CD14-positive monocyte (primary cell): ENCODE measurements around the gene SLC35F6. TPM values are rescaled to one million over a fixed set of nuclear protein-coding genes. Genes with fewer than 3 reads are reported as not detected.
"Not testable (repeated sequence)": the region's sequence is repeated elsewhere in the genome, so short reads cannot be mapped to it uniquely, and the experiment has no call there.

Experiments
- DNase-seq, 3 donors: peaks; one replicate each; pipeline ENCODE4 v3.0.0-alpha.2; 2011 to 2022
- H2AFZ ChIP-seq: 2 replicates; pipeline ENCODE4 v1.6.0; 2012; ENCODE audit warnings: mild to moderate bottlenecking, low read depth, low read length, inconsistent platforms; ENCODE audit not compliant: insufficient read depth, poor library complexity, severe bottlenecking
- H3K27ac ChIP-seq, 2 donors: 1 replicate in 1 of 2; 2 replicates in 1 of 2; pipeline ENCODE4 v1.5.1; 2012 to 2013; ENCODE audit warnings: low read length in 2 of 2, control low read depth in 1 of 2, inconsistent platforms in 1 of 2, low read depth in 1 of 2, mild to moderate bottlenecking in 1 of 2
- H3K27me3 ChIP-seq, 2 donors: one replicate each; pipeline versions ENCODE4 v1.6.0 to v1.6.1; 2011 to 2013; ENCODE audit warnings: low read length in 2 of 2; ENCODE audit not compliant: control insufficient read depth in 2 of 2, insufficient read depth in 2 of 2
- H3K36me3 ChIP-seq, 2 donors: replicated peaks in 1 of 2; 1 replicate in 1 of 2; 2 replicates in 1 of 2; pipeline versions ENCODE4 v1.5.1 to v1.6.1; 2012 to 2013; ENCODE audit warnings: low read length in 2 of 2, control low read depth in 1 of 2, inconsistent platforms in 1 of 2, mild to moderate bottlenecking in 1 of 2; ENCODE audit not compliant: insufficient read depth in 2 of 2, control insufficient read depth in 1 of 2
- H3K4me1 ChIP-seq, 2 donors: 1 replicate in 1 of 2; 2 replicates in 1 of 2; pipeline versions ENCODE4 v1.5.1 to v1.6.1; 2012 to 2013; ENCODE audit warnings: low read length in 2 of 2, control low read depth in 1 of 2, inconsistent platforms in 1 of 2, mild to moderate bottlenecking in 1 of 2, moderate library complexity in 1 of 2; ENCODE audit not compliant: insufficient read depth in 2 of 2, control insufficient read depth in 1 of 2
- H3K4me2 ChIP-seq: replicated peaks from 2 replicates; pipeline ENCODE3; 2012; ENCODE audit warnings: low read length, moderate library complexity, mild to moderate bottlenecking; ENCODE audit not compliant: poor library complexity, severe bottlenecking; ENCODE audit errors: extremely low read depth
- H3K4me3 ChIP-seq, 3 experiments: fragments of 200-600 bp in 1 of 3; sonication (generic) in 1 of 3; replicated peaks in 1 of 3; 1 replicate in 2 of 3; 2 replicates in 1 of 3; pipeline ENCODE4 v1.5.1; 2011 to 2013; ENCODE audit warnings: low read length in 3 of 3, mild to moderate bottlenecking in 3 of 3, control low read depth in 2 of 3, low read depth in 2 of 3, inconsistent platforms in 1 of 3, moderate library complexity in 1 of 3
- H3K79me2 ChIP-seq: 2 replicates; pipeline ENCODE4 v1.6.0; 2012; ENCODE audit warnings: mild to moderate bottlenecking, control low read depth, inconsistent platforms, low read length, moderate library complexity; ENCODE audit not compliant: insufficient read depth
- H3K9ac ChIP-seq: 2 replicates; pipeline ENCODE4 v1.6.0; 2017; ENCODE audit warnings: low read length, mild to moderate bottlenecking; ENCODE audit not compliant: insufficient read depth, poor library complexity, severe bottlenecking
- H3K9me3 ChIP-seq, 2 donors: replicated peaks in 1 of 2; 1 replicate in 1 of 2; 2 replicates in 1 of 2; pipeline versions ENCODE4 v1.5.1 to v1.6.1; 2012 to 2013; ENCODE audit warnings: low read length in 2 of 2, control low read depth in 1 of 2; ENCODE audit not compliant: control insufficient read depth in 1 of 2, insufficient read depth in 1 of 2
- H4K20me1 ChIP-seq: 2 replicates; pipeline ENCODE4 v1.6.0; 2012; ENCODE audit warnings: mild to moderate bottlenecking, low read length, control low read depth, moderate library complexity; ENCODE audit not compliant: insufficient read depth
- H3K27ac Mint-ChIP-seq, 7 donors: one replicate each; pipeline ENCODE4 v1.8.0; 2020; ENCODE audit warnings: mild to moderate bottlenecking in 7 of 7, mixed read lengths in 7 of 7, moderate library complexity in 6 of 7, inconsistent platforms in 2 of 7
- H3K27me3 Mint-ChIP-seq, 3 donors: one replicate each; pipeline ENCODE4 v1.8.0; 2021 to 2022; ENCODE audit warnings: low read depth in 3 of 3, mild to moderate bottlenecking in 3 of 3, mixed read lengths in 3 of 3, moderate library complexity in 3 of 3, inconsistent platforms in 1 of 3
- H3K36me3 Mint-ChIP-seq, 2 donors: one replicate each; pipeline ENCODE4 v1.8.0; 2020; ENCODE audit warnings: mixed read lengths in 2 of 2, inconsistent platforms in 1 of 2, mild to moderate bottlenecking in 1 of 2
- H3K4me1 Mint-ChIP-seq: one replicate; pipeline ENCODE4 v1.8.0; 2020; ENCODE audit warnings: mild to moderate bottlenecking, mixed read lengths
- H3K4me3 Mint-ChIP-seq, 2 donors: one replicate each; pipeline ENCODE4 v1.8.0; 2020; ENCODE audit warnings: mild to moderate bottlenecking in 2 of 2, mixed read lengths in 2 of 2, moderate library complexity in 1 of 2
- H3K9me3 Mint-ChIP-seq, 7 donors: one replicate each; pipeline ENCODE4 v1.8.0; 2020 to 2022; ENCODE audit warnings: mixed read lengths in 7 of 7, mild to moderate bottlenecking in 6 of 7, moderate library complexity in 6 of 7, inconsistent platforms in 2 of 7
- CTCF ChIP-seq: fragments of 200-600 bp; IDR thresholded peaks from one replicate; pipeline ENCODE4 v1.8.0; 2022; ENCODE audit warnings: antibody characterized with exemption, mild to moderate bottlenecking
- WGBS: methylation state at CpG from one replicate; pipeline ENCODE4 v1.1.5; 2013; ENCODE audit warnings: missing lambda C conversion rate; ENCODE audit not compliant: insufficient coverage; 5-methylcytosine and 5-hydroxymethylcytosine counted together
- intact Hi-C, 2 donors: fragments of 100-400 bp; cut with micrococcal nuclease; formaldehyde crosslinking; loops; one replicate each; pipeline versions ENCODE4 v1.15.0 to v1.15.1; 2023
- polyA plus RNA-seq, 3 donors: library from polyadenylated mRNA; depleted of rRNA in 1 of 3; unstranded in 2 of 3; stranded (reverse) in 1 of 3; fragments of 300-500 nt in 2 of 3; fragments of >200 nt in 1 of 3; fragmentation: Illumina TruSeq in 2 of 3; gene quantifications; 1 replicate in 2 of 3; 2 replicates in 1 of 3; pipeline ENCODE4 v1.2.3, GENCODE V29; 2012 to 2021

SLC35F6 gene
- polyA plus RNA-seq, 3 donors, result 11.3 to 22.2 (median 15.1) TPM

- Mint-ChIP-seq H3K4me3 (no peak overlapping the region), H3K4me1 (peaks cover 10% of the 10 kb centered on the region), H3K27me3 (peaks cover 9 to 27% (median 15%) of the 10 kb centered on the region in 3 donors), H3K36me3 (no peaks in the 10 kb centered on the region), H3K9me3 (peaks cover 0 to 7% (median 5%) of the 10 kb centered on the region in 7 donors), H3K27ac (no peak overlapping the region)
- intact Hi-C loops, result no loop called here
- no peak overlapping the region for H2AFZ ChIP-seq
- H4K20me1 ChIP-seq, result no peaks in the 10 kb centered on the region
- H3K4me3 ChIP-seq, result no peak overlapping the region
- TF ChIP-seq CTCF, result no peak
- no peaks in the 10 kb centered on the region for H3K9me3 ChIP-seq
- WGBS, result 100% methylated on average over 3 of the region's 3 CpGs
- H3K27ac ChIP-seq, result no peak overlapping the region
- no peaks in the 10 kb centered on the region for H3K36me3 ChIP-seq
- no peaks in the 10 kb centered on the region for H3K27me3 ChIP-seq
- H3K9ac ChIP-seq, result no peak overlapping the region
- H3K4me1 ChIP-seq, result peaks cover 4 to 13% of the 10 kb centered on the region in 2 donors
- no peak for DNase-seq
- H3K79me2 ChIP-seq, result no peaks in the 10 kb centered on the region
- no peak overlapping the region for H3K4me2 ChIP-seq
These were observed 48.6 kb downstream of the SLC35F6 start for GRCh38 chr2:26812731-26813130.

- H3K4me1 Mint-ChIP-seq, result peaks cover 10% of the 10 kb centered on the region
These were observed 50.1 kb downstream of the SLC35F6 start for GRCh38 chr2:26814072-26814765.

More at GRCh38 chr2:26814072-26814765, 50.1 kb downstream of the SLC35F6 start:
- H3K27ac Mint-ChIP-seq, H3K9me3 Mint-ChIP-seq, H3K27me3 ChIP-seq, H3K36me3 ChIP-seq, H3K9ac ChIP-seq, H3K36me3 Mint-ChIP-seq, H3K27ac ChIP-seq, DNase-seq, H4K20me1 ChIP-seq, intact Hi-C loops, H3K4me2 ChIP-seq, H2AFZ ChIP-seq, H3K4me3 ChIP-seq, H3K79me2 ChIP-seq, H3K4me3 Mint-ChIP-seq, H3K9me3 ChIP-seq: not testable (repeated sequence)
- H3K27me3 Mint-ChIP-seq, result peaks cover 14 to 38% (median 15%) of the 10 kb centered on the region in 3 donors
- peaks cover 4 to 13% of the 10 kb centered on the region in 2 donors for H3K4me1 ChIP-seq
- 96% methylated on average over 38 of the region's 52 CpGs for WGBS
